Activated T-helper 1 cell treated with Interleukin-2 at 50 U/mL for 16 hours (primary cell): ENCODE measurements around the gene ARL6IP6.
"Not testable (repeated sequence)": the region's sequence is repeated elsewhere in the genome, so short reads cannot be mapped to it uniquely, and the experiment has no call there.

Experiments used
- DNase-seq: peaks from one replicate; pipeline ENCODE4 v3.0.0-alpha.2; 2020; ENCODE audit warnings: low read depth

Gene ARL6IP6

DNA sequence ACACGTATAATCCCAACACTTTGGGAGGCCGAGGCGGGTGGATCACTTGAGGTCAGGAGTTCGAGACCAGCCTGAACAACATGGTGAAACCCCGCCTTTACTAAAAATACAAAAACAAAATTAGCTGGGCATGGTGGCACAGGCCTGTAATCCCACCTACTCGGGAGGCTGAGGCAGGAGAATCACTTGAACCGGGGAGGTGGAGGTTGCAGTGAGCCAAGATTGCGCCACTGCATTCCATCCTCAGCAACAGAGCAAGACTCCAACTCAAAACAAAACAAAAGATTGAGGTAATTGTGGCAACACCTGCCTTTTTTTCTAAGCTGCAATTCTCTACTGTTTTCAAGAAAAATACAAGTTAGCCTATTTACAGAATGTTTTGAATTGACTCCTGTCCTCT is 4.2 kb downstream of the ARL6IP6 start:
- DNase-seq, result not testable (repeated sequence)

DNA sequence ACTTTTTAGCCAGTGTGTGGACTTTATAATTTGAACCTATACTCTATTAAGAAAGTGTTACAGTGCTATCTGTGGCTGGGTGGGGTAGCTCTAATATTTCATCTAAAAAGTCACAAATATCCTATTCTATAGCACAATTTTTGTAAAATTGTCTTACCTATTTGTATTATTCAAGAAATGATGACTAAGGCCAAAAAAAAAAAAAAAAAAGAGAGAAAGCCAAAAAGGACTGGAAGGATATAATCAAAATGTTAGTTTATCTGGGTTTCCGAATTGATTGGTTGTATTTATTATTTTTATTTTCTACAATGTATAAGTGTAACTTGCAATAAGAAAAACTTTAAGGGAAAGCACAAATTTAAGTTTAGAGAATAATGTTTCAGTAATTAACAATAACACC is 5.5 kb downstream of the ARL6IP6 start:
- no peak for DNase-seq

DNA sequence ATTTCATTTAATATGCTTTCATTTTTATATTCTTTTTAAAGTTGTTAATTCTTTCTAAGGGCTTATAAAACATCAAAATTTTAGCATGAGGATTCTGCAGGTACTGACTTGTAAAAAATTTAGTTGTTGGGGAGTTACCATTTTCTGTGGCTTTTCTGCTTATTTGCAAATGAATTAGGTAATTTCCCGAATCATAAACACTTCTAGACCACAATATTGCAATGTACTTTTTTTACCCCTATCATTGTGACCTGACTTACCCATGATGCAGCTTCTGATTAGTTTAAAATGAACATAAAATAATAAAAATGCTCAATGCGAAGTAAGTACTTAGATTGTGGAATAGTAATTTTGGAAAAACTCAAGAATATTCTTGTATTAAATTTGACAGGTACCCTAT is 11.4 kb downstream of the ARL6IP6 start:
- no peak for DNase-seq

DNA sequence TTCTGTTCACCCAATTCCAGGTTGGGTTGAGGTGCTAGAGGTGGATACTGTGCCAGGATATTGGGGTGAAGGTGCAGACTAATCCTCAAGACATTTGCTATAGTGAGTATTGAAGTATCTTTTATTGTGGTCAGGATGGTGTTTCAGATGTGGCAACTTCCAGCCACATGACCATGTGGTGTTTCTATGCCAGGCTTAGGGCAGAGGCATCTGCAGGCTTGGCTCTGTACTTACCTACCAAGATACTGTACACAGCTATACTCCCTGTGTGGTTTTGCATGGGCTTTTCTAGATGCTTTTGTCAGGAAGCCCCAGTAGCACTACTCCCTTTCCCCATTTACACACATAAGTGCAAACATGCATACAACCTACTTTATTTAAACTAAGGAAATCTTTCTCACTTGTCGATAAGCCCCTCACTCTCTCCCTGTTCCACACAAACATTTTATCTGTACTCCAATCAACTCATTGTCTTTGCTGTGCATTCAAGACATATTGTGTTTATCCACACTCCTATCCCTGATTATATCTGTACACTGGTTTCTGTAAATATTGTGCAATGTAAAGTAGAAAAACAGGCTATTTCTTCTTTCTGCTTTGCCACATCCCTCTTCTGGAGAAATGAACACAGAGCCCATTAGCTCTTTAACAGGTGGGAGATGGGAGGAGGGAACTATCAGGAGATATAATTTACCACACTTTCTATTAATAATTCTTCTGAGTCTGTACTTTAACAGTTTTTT is 12.3 kb downstream of the ARL6IP6 start:
- DNase-seq, result peak; percentile 22

DNA sequence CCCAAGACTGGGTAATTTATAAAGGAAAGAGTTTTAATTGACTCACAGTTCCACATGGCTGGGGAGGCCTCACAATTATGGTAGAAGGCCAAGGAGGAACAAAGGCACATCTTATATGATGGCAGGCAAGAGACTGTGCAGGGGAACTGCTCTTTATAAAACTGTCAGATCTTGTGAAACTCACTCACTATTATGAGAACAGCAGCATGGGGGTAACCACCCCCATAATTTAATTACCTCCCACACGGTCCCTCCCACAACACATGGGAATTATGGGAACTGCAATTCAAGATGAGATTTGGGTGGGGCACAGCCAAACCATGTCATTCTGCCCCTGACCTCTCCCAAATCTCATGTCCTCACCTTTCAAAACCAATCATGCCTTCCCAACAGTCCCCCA is 19.1 kb downstream of the ARL6IP6 start:
- not testable (repeated sequence) for DNase-seq

DNA sequence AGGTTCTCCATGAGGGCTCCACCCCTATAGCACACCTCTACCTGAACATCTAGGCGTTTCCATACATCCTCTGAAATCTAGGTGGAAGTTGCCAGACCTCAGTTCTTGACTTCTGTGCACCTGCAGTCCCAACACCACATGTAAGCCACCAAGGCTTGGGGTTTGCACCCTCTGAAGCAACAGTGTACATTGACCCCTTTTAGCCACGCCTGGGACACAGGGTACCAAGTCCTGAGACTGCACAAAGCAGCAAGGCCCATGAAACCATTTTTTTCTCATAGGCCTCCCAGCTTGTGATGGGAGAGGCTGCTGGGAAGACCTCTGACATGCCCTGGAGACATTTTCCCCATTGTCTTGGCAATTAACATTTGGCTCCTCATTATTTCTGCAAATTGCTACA is 20.0 kb downstream of the ARL6IP6 start:
- no peak for DNase-seq

DNA sequence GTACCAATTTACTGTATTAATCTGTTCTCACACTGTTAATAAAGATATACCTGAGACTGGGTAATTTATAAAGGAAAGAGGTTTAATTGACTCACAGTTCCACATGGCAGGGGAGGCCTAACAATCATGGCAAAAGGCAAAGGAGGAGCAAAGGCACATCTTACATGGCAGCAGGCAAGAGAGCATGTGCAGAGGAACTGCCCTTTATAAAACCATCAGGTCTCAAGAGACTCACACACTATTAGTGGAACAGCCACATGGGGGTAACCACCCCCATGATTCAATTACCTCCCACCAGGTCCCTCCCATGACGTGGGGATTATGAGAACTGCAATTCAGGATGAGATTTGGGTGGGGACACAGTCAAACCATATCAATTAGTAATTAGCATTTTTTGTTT is 21.3 kb downstream of the ARL6IP6 start:
- DNase-seq, result not testable (repeated sequence)

DNA sequence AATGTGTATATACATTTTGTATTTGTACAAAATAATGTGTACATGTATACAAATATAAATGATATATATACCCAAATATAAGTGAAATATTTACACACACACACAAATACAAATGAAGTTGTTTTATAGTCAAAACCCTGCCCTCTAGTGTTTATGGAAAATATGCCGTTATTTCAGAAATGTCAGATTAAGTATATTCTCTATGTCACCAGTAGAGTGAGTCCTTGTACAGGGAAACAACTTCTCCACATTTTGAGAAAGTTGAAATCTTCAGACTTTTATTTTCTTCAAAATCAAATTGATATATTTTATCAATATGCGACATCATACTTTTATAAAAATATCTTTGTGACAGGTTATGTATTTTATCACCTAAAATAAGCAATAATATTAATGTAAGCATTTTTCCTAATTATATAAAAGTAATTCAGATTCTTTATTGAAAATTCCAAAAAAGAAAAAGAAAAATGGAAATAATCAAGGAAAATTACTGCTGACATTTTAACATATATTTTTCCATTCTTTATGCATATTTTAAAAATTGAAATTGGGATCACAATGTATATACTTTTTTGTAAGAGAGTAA is 22.4 kb downstream of the ARL6IP6 start:
- DNase-seq, result no peak

DNA sequence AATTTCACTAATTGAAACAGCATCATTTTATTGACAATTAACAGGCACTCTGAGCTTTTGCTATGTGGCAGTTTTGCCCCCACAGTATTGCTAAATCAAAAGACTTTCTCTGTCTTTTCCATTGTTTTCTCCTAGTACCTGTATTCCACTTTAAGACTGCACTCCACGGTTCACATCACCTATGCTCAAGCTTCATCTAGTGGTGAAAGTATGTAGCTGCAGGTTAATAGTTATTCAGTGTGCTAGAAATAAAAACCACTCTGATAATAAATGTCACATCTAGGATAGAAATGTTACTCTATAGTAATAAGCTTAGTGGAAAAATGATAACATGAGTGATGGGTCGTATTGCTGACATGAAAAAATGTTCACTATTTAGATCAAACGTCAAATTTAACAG is 24.6 kb downstream of the ARL6IP6 start:
- no peak for DNase-seq

DNA sequence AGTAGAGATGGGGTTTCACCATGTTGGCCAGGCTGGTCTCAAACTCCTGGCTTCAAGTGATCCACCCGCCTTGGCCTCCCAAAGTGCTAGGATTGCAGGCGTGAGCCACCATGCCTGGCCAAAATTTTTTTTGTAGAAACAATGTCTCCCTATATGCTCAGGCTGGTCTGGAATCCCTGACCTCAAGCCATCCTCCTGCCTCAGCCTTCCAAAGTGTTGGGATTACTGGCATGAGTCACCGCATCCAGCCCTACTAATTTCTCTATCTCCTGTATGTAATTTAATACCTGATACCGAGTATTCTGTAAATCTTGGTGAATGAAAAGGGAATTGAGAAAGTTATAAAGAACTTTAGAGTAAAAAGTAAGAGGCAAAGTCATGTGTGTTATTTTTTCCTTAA is 29.3 kb downstream of the ARL6IP6 start:
- not testable (repeated sequence) for DNase-seq

DNA sequence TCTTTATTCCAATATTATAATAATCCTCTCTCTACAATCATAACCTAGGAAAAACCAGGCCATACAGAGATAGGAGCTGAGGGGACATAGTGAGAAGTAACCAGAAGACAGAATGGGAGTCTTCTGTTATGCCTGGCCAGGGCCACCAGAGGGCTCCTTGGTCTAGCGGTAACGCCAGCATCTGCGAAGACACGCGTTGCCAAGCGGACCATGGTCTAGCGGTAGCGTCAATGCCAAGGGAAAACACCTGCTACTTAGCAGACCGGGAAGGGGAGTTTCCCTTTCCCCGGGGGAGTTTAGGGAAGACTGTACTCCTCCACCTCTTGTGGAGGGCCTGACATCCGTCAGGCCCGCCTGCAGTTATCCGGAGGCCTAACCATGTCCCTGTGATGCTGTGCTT is 36.6 kb downstream of the ARL6IP6 start:
- DNase-seq, result no peak

DNA sequence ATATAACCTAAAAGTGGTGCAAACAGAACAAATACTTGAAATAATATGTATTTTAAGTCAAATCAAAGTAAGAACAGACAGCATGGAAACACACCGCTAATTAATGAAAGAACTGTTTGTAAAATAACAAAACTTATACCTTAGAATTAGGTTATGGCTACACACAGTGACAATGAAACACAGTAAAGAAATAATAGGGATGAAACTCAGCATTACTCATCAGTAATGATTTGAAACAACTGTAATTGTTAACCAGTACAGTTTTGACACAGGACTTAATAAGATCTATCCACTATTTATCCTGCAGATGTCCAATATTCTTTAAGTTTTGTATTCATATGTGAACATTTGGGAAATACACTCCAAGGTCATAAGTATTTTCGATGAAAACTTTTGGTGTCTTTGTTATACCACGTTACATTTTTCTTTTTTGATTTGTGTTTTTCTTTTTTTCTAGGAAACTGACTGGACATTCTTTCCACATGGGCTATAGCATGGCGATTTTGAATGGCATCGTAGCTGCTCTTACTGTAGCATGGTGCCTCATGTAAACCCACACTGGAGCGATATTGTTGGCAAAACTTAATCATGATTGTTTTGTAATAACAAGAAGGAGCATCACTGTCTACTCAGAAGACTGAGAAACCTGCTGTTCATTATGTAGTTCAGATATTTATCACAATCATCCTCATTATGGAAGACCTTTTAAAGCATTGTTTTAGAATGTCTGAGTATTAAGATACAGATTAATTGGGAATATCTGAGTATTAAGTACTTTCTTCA is 41.1 kb downstream of the ARL6IP6 start:
- DNase-seq, result no peak

DNA sequence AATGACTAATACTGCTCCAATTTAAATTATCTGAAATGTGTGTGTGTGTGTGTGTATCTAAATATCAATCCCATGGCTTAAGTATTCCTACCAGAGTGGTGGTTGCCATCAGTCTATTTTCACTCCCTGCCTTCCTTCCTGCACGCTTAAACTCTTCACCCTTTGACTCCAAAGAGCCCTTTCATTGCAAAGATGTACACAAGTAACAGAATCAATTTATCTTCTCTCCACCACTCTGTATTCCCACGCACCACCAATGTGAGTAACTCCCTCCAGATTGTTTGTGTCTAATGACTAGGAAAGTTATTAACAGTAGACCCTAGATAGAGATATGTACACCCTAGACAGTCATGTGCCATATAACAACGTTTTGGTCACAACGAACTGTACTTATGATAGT is 42.8 kb downstream of the ARL6IP6 start:
- no peak for DNase-seq

DNA sequence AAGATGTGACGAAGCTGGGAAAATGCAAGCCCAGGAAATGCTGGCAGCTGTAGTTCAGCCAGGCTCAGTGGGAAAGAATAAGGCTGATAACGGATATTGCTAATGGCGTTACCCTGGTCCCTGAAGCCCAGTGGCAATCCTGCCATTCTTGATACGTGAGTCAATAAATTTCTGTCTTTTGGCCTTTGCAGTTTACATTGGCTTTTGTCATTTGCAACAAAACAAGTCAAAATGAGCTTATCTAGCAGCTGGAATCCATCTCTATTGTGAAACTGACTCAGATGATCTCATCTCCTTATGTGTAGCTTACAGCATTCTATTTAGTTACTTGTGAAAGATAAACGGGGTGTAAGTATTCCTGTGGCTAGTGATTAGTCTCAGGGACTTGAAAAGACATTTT is 43.8 kb downstream of the ARL6IP6 start:
- no peak for DNase-seq

DNA sequence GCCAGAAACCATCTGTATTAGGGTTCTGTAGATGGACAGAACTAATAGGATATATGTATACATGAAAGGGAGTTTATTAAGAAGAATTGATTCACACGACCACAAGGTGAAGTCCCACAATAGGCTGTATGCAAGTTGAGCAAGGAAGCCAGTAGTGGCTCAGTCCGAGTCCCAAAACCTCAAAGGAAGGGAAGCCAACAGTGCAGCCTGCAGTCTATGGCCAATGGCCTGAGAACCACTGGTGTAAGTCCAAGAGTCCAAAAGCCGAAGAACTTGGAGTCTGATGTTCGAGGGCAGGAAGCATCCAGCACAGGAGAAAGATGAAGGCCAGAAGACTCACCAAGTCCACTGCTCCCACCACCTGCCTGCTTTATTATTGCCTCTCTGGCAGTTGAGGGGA is 44.8 kb downstream of the ARL6IP6 start:
- DNase-seq, result not testable (repeated sequence)

DNA sequence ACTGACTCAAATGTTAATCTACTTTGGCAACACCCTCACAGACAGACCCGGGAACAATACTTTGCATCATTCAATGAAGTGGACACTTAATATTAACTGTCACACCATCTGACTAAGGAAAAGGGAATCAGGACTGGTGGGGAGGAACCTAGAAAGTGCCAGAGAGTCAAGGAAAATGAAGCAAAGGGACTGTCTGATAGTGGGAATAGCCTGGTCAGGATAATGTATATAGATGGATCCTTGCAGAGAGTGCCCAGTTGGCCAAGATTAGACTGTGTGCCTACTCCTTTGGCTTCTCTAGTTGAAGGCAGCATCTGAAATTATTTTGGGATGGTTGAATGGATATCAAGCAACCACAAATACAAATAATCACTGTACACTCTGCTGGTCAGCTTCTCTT is 45.2 kb downstream of the ARL6IP6 start:
- DNase-seq, result no peak

DNA sequence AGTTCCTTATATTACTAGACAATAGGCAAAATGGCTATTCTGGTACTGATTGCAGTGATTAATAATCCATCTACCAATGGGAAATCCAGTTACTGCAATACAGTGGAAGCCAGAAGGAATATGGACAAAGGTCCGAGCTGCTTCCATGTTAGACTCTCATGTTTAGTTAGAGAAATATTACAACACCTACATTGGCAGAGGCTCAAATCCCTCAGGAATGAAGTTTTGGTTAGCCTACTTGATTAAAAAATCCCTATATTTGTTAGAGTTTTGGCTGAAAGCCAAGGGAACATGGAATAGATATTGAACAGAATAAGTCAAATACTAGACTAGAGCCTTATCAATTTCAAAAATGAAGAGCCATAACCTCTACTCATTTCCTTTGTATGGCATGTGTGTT is 48.5 kb downstream of the ARL6IP6 start:
- no peak for DNase-seq

DNA sequence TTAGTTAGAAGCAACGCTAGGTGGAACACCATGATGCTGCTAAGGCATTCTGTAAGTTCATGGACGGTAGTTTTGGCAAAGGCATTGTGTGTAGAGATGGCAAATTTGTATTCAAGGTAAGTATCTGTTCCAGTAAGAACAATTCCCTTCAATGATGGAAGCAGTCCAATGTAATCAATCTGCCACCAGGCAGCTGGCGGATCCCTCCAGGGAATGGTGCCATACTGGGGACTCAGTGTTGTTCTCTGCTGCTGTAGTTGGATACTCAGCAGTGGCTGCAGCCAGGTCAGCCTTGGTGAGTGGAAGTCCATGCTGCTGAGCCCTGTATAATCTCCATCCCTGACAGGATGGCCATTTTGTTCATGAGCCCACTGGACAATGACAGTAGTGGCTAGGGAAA is 62.8 kb downstream of the ARL6IP6 start:
- no peak for DNase-seq

DNA sequence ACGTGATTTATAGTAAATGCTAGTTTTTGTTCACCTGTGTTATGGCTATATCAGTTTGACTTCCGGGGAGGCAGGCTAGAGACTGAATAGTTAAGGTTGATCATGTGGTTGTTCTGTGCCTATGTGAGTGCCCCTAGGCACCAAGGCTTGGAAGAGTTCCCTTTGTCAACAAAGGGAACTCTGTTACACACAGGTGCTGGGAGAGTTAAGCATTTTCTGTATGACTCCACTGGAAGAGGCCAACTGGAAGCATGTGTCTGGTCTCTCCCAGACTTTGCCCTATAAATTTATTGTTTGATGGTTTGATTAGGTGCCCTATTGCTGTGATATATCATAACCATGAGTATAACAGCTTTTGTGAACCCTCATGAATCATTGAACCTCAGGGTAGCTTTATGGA is 63.8 kb downstream of the ARL6IP6 start:
- DNase-seq, result no peak

DNA sequence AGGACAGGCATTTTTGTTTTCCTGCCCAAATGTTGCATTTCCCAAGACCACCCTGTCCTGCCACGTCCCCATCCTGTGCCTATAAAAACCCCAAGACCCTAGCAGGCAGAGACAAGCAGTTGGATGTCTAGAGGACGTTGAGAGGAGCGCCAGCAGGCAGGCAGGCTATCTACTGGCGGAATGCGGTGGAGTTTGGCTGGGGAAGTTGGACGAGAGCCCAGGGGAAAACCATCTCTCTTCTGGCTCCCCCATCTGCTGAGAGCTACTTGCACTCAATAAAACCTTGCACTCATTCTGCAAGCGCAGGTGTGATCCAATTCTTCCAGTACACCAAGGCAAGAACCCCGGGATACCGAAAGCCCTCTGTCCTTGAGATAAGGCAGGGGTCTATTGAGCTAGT is 72.5 kb downstream of the ARL6IP6 start:
- no peak for DNase-seq

DNA sequence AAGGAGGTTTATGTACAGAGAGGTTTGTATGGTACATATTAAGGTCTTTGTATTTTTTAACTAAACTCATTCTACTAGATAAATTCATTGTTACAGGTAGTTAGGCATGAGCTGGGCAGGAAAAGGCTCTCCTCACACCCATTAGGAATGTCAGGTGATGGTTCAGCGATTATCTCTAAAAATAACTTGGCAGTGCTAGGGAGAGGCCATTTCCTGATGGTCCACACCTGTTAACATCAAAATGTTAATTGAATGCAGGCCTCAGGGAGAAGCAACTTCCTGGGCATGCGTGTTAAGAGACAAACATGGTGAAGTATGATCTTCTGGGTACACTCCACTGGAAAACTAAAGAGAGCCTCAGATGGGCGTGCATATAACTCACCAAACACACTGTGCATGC is 73.6 kb downstream of the ARL6IP6 start:
- DNase-seq, result no peak

DNA sequence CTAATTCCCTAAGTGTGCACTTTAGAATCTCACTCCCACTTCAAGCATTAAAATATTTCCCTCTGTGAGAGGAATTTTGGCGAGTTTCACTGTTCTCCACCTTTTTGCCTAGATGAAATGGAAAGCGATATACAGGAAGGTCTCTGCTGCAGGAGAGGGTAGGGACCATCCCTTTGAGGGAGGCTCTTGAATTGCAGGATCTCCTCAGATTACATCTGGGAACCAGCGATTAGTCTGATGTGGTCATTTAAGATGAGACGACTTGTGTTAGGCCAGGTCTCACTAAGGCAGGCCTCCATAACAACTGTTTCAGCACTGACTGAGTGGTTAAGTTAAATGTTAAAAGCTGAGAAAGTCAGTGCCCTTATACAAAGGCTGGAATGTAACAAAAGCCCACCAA is 74.6 kb downstream of the ARL6IP6 start:
- no peak for DNase-seq

DNA sequence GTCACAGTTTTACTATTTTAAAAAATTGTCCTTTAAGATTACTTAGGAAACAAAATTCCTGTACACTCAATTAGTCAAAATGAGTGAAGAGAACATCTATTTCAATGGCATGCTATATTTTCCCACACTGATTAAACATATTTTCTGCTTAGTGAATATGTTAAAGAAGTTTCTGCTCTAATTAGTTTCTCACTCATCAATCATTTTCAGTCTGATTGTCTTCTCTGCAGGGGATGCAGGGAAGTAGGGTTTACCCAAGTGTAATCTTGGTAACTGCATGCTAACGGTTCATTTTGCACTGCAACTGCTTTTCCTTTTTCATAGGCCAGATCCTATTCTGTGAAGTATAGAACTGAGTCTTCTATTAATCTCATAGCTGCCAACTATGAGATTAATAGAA is 78.5 kb downstream of the ARL6IP6 start:
- DNase-seq, result no peak
